ENCODE results near the gene OPCML.

The OPCML gene

GRCh38 chr11:132895340-132895739 lies 637.0 kb downstream of the OPCML start:
- DNase-seq (ENCODE audit: low read depth in 2 of 2) = no peak

- DNase-seq (ENCODE audit: low read depth in 2 of 2) = no peak
These were observed 637.7 kb downstream of the OPCML start for GRCh38 chr11:132894606-132895005.

- DNase-seq (ENCODE audit: low read depth in 2 of 2) = no peak
These were observed 639.4 kb downstream of the OPCML start for GRCh38 chr11:132892876-132893275.

GRCh38 chr11:132888226-132888625 lies 644.1 kb downstream of the OPCML start:
- no peak for DNase-seq (ENCODE audit: low read depth in 2 of 2)

GRCh38 chr11:132886335-132886734 lies 646.0 kb downstream of the OPCML start:
- DNase-seq (ENCODE audit: low read depth in 2 of 2) = no peak

- no peak for DNase-seq (ENCODE audit: low read depth in 2 of 2)
These were observed 649.1 kb downstream of the OPCML start for GRCh38 chr11:132883241-132883640.

GRCh38 chr11:132881622-132882021 lies 650.7 kb downstream of the OPCML start:
- no peak for DNase-seq (ENCODE audit: low read depth in 2 of 2)

GRCh38 chr11:132878111-132878510 lies 654.2 kb downstream of the OPCML start:
- no peak for DNase-seq (ENCODE audit: low read depth in 2 of 2)

- no peak for DNase-seq (ENCODE audit: low read depth in 2 of 2)
These were observed 655.6 kb downstream of the OPCML start for GRCh38 chr11:132876705-132877104.

GRCh38 chr11:132876239-132876638 lies 656.1 kb downstream of the OPCML start:
- DNase-seq (ENCODE audit: low read depth in 2 of 2) = no peak

- no peak for DNase-seq (ENCODE audit: low read depth in 2 of 2)
These were observed 657.7 kb downstream of the OPCML start for GRCh38 chr11:132874638-132875037.

GRCh38 chr11:132873841-132874240 lies 658.5 kb downstream of the OPCML start:
- no peak for DNase-seq (ENCODE audit: low read depth in 2 of 2)

GRCh38 chr11:132872211-132872610 lies 660.1 kb downstream of the OPCML start:
- DNase-seq (ENCODE audit: low read depth in 2 of 2) = no peak

GRCh38 chr11:132866783-132867545 lies 665.3 kb downstream of the OPCML start:
- DNase-seq (ENCODE audit: low read depth in 2 of 2) = no peak

GRCh38 chr11:132865623-132866022 lies 666.7 kb downstream of the OPCML start:
- no peak for DNase-seq (ENCODE audit: low read depth in 2 of 2)

- DNase-seq (ENCODE audit: low read depth in 2 of 2) = no peak
These were observed 667.3 kb downstream of the OPCML start for GRCh38 chr11:132864811-132865576.

GRCh38 chr11:132862933-132863332 lies 669.4 kb downstream of the OPCML start:
- DNase-seq (ENCODE audit: low read depth in 2 of 2) = no peak

- DNase-seq (ENCODE audit: low read depth in 2 of 2) = no peak
These were observed 670.2 kb downstream of the OPCML start for GRCh38 chr11:132862137-132862536.

GRCh38 chr11:132859306-132859705 lies 673.0 kb downstream of the OPCML start:
- DNase-seq (ENCODE audit: low read depth in 2 of 2) = no peak

- DNase-seq (ENCODE audit: low read depth in 2 of 2) = no peak
These were observed 674.1 kb downstream of the OPCML start for GRCh38 chr11:132858223-132858622.

- DNase-seq (ENCODE audit: low read depth in 2 of 2) = no peak
These were observed 676.3 kb downstream of the OPCML start for GRCh38 chr11:132856032-132856431.

- DNase-seq (ENCODE audit: low read depth in 2 of 2) = no peak
These were observed 676.8 kb downstream of the OPCML start for GRCh38 chr11:132855516-132855915.

- no peak for DNase-seq (ENCODE audit: low read depth in 2 of 2)
These were observed 678.4 kb downstream of the OPCML start for GRCh38 chr11:132853886-132854285.
